ENCODE measurements around the gene PPARG.

GRCh38 chr3:12465151-12465835 lies 176.4 kb downstream of the PPARG start:
- TF ChIP-seq CTCF (IDR thresholded peaks at IDR 0.05; ENCODE audit: low read length): no peak
- no peak for TF ChIP-seq EZH2 (optimal IDR thresholded peaks at IDR 0.05; ENCODE audit: low read depth, low read length)
- TF ChIP-seq EZH2phosphoT487 (IDR thresholded peaks at IDR 0.05; ENCODE audit: low read length): no peak

Data from MM.1S (cell line).